H1 (cell line): ENCODE data around the gene CRAT.

Experiments
- EGR1 ChIP-seq: IDR thresholded peaks from 2 replicates; pipeline ENCODE4 v1.6.1; 2011; ENCODE audit warnings: low read depth, low read length, borderline replicate concordance
- KDM1A ChIP-seq: fragments of 200-600, 300-600 bp; sonication (generic); IDR thresholded peaks from 2 replicates; pipeline ENCODE4 v1.7.1; 2016; ENCODE audit warnings: mild to moderate bottlenecking, low read length, borderline replicate concordance
- NRF1 ChIP-seq: IDR thresholded peaks from 2 replicates; pipeline ENCODE4 v1.6.1; 2011; ENCODE audit warnings: mild to moderate bottlenecking, low read depth, low read length, improper control_type of control experiment
- POLR2AphosphoS5 ChIP-seq: IDR thresholded peaks from 2 replicates; pipeline ENCODE4 v1.6.1; 2011; ENCODE audit warnings: low read depth, low read length
- RAD21 ChIP-seq, 2 experiments: IDR thresholded peaks in 1 of 2; conservative IDR thresholded peaks in 1 of 2; 2 replicates each; pipeline ENCODE4 v1.6.1; 2011; ENCODE audit warnings: low read depth in 2 of 2, low read length in 2 of 2, improper control_type of control experiment in 1 of 2, inconsistent platforms in 1 of 2, mild to moderate bottlenecking in 1 of 2, moderate library complexity in 1 of 2
- RBBP5 ChIP-seq: IDR thresholded peaks from 2 replicates; pipeline ENCODE4 v1.7.1; 2012; ENCODE audit warnings: low read depth, mild to moderate bottlenecking, inconsistent platforms, low read length, moderate library complexity, borderline replicate concordance
- TAF1 ChIP-seq: IDR thresholded peaks from 2 replicates; pipeline ENCODE4 v1.6.1; 2011; ENCODE audit warnings: mild to moderate bottlenecking, low read depth, low read length
- TEAD4 ChIP-seq: IDR thresholded peaks from 2 replicates; pipeline ENCODE4 v1.6.1; 2012; ENCODE audit warnings: low read depth, low read length, inconsistent platforms, mixed read lengths
- ZNF274 ChIP-seq: IDR thresholded peaks from 2 replicates; pipeline ENCODE4 v1.7.0; 2012; ENCODE audit warnings: low read length, borderline replicate concordance; ENCODE audit errors: extremely low read depth
- TF ChIP-seq, protein P1 (sequence below), 3 experiments: IDR thresholded peaks; 1 replicate in 2 of 3; 2 replicates in 1 of 3; pipeline versions ENCODE4 v1.5.1 to v1.6.1; 2011; ENCODE audit warnings: low read length in 3 of 3, mild to moderate bottlenecking in 3 of 3, inconsistent platforms in 2 of 3, low read depth in 1 of 3, moderate library complexity in 1 of 3; ENCODE audit not compliant: insufficient read depth in 1 of 3; ENCODE audit errors: control extremely low read depth in 1 of 3

DNA sequence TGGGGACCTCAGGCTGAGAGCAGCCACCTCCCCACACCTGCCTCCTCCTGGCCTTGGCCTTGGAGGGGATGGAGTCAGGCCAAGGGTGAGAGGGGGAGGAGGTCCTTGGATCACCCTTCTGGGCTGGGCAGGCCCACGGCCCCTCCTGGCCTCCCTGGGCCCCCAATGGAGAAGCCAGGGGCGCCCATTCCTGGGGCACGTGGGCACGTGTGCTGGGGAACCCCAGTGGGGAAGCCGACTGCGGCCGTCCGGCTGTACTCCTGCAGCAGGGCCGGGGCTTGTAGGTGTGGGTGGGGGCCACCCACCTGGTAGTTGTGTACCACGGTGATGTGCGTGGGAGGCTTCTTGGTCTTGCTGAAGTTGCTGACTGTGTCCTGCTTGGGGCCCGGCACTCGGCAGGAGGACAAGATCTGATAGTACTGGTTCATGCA is 8.5 kb downstream of the CRAT start:
- TF ChIP-seq, protein P1, sequence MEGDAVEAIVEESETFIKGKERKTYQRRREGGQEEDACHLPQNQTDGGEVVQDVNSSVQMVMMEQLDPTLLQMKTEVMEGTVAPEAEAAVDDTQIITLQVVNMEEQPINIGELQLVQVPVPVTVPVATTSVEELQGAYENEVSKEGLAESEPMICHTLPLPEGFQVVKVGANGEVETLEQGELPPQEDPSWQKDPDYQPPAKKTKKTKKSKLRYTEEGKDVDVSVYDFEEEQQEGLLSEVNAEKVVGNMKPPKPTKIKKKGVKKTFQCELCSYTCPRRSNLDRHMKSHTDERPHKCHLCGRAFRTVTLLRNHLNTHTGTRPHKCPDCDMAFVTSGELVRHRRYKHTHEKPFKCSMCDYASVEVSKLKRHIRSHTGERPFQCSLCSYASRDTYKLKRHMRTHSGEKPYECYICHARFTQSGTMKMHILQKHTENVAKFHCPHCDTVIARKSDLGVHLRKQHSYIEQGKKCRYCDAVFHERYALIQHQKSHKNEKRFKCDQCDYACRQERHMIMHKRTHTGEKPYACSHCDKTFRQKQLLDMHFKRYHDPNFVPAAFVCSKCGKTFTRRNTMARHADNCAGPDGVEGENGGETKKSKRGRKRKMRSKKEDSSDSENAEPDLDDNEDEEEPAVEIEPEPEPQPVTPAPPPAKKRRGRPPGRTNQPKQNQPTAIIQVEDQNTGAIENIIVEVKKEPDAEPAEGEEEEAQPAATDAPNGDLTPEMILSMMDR (IDR thresholded peaks at IDR 0.05; ENCODE audit: control extremely low read depth in 1 of 3, insufficient read depth in 1 of 3, low read depth in 1 of 3, low read length in 3 of 3), result no peak
- TF ChIP-seq ZNF274, result no peak
- no peak for TF ChIP-seq TAF1
- TF ChIP-seq POLR2AphosphoS5, result no peak
- TF ChIP-seq RBBP5, result no peak
- TF ChIP-seq RAD21 (IDR thresholded peaks at IDR 0.05 in 1 of 2, conservative IDR thresholded peaks at IDR 0.05 in 1 of 2; ENCODE audit: low read depth in 2 of 2, low read length in 2 of 2), result no peak
- TF ChIP-seq NRF1, result no peak
- TF ChIP-seq EGR1, result no peak
- TF ChIP-seq KDM1A, result no peak
- TF ChIP-seq TEAD4, result no peak
